GM21737 (cell line): ENCODE data around the gene EHBP1.
"Not testable (repeated sequence)": the region's sequence is repeated elsewhere in the genome, so short reads cannot be mapped to it uniquely, and the experiment has no call there.

ENCODE experiments used
- ATAC-seq: cut with Tn5 transposase; IDR thresholded peaks from one replicate; pipeline ENCODE4 v1.9.1; 2021; ENCODE audit warnings: mild to moderate bottlenecking, moderate library complexity; ENCODE audit not compliant: unreplicated experiment

Gene EHBP1

DNA sequence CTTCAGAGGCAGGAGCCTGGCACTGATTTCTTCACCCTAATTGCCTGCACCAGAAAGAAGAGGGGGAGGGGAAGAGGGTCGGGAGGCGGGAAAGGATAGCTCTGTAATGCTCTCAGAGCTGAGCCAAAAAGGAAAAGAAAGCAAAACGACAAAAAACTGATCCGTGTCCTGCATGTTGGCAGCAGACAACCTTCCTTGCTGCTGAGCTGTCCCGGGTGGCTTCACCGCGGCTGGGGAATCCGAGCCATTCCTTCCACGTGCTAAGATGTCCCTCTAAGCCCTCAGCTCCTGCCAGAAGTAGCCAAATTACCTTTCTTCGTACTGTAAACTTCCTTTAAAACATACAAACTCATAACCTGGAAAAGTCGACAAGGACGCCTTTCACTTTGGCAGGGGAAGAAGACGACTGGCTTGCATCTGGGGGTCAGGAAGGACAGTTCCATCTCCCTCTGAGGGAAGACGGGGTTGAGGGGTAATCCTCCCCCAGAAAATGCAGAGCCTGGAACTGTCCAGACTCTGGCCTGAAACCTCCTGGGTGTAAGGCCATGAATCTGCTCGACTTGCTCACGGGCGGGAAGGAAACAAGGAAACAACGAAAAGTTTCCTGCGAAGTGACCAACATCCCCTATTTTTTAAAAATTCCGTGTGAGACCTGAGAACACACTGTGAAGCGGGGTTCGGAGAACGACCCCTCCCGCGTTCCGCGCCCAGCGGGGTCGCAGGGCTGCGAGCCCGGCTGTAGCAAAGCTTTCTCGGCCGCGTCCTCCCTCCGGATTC lies 352.8 kb downstream of the EHBP1 start:
- ATAC-seq: no peak

DNA sequence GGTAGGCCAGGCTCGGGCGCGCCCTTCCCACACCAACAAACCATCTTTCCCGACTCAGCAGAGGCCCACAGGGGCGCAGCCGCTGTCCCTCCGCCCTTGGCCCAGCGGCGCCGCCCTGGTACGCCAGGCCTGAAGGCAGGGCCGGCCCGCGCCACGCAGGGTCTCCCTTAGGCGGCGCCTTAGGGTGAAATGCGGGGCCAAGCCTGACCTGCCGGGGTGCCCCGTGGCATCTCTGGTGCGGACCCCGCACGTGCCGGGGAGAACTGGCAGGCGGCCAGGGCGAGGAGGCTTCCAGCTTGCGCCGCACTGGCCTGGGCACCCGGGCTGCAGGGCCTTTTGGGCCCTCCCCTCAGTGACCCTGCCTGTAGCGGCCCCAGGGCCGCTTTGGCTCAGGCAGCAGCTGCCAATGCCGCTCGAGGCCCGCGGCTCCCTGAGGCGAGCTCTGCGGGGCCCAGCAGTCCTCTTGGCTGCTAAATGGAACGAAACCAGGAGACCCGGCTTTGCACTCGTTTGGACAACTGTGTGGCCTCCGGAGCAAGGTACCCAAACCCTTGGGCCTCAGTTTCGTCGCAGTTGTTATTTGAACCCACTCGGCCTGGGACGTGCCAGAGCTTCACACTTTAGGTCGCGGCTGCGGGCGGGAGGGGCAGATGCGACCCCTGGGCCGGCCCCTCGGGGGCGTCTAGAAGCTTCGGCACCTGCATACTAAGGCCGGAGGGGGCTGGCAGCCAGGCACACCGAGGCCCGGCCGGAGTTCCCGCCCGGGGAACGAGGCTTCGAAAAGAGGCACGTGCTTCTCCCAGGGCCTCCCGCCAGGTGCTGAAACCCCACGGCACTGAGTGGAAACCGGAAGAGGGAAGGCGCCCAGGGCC lies 353.6 kb downstream of the EHBP1 start:
- ATAC-seq: no peak

DNA sequence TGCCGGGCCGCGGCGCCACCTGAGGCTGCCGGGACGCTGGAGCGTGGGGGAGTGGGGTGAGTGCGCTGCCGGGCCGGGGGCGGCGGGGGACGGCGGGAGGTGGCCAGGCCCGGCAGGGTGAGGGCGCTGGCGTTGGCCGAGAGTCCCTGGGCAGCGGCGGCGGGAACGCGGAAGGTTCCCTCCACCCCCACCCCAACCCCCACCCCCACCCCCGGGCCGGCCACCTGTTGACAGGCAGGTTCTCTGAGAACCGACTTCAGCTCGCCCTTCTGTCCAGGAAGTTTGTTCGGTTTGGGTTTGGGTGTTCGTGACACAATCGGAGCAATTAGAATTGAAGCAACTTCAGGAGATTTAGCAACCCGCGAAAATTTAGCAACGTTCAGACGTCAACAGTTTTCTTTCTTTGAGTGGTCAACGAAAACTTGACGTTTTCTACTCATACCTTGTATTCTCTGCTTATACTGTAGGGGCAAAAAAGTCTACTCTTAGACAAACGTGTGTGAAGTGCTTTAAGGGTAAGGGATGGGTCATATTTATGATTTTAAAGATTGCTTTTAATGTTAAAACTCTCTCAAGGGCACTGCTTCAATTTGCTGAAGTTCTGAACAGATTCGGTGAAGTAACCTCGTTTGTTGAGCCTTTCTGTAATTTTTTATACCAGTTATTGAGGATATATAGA lies 354.4 kb downstream of the EHBP1 start:
- no peak for ATAC-seq

DNA sequence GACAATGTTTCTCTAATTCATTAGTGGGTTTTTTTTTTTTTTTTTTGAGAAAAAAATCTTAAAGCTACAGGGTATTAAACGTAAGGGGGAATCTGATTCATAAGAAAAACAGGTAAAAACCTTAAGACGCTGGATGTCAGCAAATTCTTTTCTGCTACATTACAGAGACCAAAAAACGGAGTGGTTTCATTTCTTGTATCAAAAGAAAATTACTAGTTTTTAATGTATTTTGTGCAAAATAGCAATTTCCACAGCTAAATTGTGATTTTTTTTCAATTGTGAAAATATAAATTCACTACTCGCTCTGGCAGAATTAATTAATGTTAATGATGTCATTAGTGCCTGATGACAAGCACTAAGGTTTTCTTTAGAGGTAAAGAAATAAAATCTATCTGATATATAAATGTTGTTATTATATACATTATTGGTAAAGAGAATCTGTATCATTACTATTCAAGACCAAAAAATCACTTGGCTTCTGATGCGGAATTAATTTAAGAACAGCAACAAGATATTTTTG lies 355.0 kb downstream of the EHBP1 start:
- ATAC-seq: no peak

DNA sequence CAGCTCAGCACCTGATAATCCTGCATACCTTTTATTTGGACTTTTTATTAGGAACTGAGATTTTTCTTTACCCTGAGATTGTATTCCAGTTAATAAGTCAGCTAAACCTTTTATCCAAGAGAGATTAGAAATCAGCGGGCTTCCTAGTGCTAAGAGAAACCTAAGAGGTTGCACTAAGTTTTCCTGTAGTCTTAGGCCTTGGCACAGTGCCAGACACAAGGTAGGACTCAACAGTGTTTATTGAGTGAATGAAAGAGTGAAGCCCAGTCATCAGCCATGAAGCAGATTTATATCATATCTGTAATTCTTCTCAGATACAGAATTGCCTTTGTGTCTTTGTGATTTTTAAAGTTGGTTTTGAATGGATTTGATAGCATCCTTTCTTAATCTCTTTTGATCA lies 358.7 kb downstream of the EHBP1 start:
- ATAC-seq: no peak

DNA sequence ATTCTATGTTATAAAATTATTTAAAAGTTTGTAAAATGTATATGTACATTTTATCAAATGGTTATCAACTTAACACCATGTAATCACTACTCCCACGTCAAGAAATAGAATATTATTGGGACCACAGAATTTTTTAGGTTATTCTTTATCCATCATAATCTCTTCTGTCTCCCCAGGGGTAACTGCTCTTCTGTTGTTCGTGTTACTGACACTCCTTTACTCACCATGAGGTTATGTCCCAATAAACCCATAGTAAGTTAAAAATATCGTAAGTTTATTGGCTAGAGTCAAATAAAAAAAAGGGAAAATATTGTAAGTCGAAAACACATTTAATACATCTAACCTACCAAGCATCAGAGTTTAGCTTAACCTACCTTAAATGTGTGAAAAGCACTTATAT lies 359.1 kb downstream of the EHBP1 start:
- no peak for ATAC-seq

DNA sequence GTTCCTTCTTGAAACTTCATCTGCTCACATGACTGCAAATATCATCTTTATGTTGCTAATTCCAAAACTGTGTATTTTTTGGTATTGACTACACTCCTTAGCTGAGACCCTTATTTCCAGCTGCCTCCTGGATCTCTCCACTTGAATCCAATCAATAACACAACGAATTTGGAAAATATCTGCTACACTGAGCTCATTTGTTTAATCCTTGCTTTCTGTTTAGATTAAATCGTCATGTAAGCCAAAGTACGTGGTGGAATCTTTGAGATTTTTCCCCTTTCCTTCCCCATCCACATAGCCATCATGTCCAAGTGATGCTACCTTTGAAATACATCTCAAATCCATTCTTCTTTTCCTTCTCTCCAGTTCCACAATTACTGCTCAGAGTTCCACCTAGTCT lies 360.8 kb downstream of the EHBP1 start:
- ATAC-seq: no peak

DNA sequence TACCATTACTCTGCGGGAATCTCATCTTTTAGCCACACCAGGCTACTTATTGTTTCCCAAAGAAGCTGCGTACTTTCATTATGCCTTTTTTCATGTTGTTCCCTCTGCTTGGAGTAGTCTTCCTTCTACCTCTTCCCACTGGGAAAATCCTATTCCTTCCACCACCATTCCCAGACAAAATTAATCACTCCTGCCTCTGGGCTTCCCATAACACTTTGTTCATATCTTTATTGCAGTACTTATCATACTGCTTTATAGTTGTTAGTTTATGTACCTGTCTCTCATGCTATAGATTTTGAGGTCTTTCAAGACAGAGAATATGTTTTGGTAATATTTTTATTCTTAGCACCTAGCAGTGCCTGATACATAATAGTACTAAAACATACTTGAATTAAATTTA lies 361.3 kb downstream of the EHBP1 start:
- ATAC-seq: no peak

DNA sequence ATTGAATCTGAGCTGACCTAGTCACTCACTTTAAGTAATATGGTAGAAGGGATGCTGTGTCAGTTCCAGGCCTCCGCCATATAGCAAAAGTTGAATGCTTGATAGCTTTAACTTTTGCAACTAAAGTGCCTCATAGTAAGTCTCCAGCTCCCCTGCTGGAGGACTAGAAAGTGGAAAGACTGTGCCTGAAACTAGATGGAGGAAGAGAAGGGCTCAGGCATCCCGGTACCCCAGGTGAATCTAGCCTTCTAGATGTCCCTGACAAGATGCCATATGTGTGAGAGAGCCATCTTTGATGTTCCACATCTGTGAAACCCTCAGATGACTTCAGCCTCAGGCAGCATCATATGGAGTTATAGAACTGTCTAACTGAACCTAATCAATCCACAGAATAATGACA lies 366.2 kb downstream of the EHBP1 start:
- no peak for ATAC-seq

DNA sequence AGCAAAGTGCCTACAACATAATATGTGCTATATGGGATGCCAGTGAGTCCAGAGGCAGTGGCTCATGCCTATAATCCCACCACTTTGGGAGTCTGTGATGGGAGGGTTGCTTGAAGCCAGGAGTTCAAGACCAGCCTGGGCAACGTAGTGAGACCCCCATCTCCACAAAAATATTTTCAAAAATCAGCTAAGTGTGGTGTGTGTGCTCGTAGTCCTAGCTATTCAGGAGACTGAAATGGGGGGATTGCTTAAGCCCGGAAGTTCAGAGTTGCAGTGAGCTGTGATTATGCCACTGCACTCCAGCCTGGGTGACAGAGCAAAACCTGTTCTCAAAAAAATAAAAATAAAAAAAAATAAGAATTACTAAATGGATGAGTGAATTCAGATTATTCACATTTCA lies 368.5 kb downstream of the EHBP1 start:
- no peak for ATAC-seq

DNA sequence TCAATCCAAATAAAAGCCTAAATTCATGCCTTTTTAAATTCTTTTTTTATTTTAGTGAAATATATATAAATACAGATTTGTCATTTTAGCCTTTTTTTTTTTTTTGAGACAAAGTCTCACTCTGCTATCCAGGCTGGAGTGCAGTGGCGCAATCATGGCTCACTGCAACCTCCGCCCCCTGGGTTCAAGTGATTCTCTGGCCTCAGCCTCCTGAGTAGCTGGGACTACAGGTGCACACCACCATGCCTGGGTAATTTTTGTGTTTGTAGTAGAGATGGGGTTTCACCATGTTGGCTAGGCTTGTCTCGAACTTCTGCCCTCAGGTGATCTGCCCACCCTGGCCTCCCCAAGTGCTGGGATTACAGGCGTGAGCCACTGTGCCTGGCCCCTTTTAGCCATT lies 368.9 kb downstream of the EHBP1 start:
- ATAC-seq: not testable (repeated sequence)

DNA sequence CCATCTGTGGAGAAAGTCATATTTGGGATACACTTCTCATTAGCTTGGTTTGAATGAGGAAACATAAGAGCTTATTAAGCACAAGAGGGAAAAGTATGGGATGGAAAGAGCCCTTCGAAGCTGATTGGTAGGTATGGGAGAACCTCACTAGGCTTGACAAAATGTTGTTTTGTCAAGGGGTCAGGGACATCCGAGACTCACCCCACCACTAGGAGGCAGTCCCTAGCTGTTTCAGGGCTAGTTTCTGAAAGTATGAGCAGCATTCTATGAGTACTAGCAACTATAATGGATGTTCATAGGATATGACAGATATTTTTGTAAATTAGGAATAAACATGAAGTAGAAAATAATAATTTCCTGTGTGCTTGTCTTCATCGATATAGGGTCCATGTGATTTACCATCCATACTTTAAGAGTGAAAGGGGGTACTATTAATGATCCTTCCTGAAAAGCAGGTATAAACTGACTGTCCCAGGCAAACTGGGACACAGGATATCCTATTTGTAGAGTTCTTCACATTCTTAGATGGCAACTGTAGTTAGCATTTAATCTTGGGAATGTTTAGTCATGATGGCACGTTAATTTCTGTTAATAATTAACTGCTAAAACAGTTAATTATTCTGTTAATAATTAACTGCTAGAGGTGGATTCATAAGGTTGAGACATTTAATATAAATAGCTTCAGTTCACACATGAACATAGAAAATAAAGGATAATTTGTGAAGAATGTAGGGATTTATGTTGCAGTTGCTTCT lies 373.5 kb downstream of the EHBP1 start:
- no peak for ATAC-seq

DNA sequence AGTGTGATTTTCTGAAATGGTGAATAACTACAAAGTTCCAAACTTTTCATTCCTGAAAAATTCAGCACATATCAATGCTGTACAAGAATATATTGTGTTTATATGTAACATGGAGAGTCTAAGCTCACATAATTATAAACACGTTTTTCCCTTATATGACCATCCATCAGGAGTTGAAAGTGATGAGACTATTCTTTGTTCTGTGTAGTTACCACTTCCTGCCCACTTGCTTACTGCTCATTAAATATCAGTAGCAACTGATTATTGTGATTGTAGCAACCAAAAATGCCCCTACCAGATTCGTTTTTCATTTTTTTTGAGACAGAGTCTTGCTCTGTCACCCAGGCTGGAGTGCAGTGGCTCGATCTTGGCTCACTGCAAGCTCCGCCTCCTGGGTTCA lies 375.9 kb downstream of the EHBP1 start:
- ATAC-seq: no peak

DNA sequence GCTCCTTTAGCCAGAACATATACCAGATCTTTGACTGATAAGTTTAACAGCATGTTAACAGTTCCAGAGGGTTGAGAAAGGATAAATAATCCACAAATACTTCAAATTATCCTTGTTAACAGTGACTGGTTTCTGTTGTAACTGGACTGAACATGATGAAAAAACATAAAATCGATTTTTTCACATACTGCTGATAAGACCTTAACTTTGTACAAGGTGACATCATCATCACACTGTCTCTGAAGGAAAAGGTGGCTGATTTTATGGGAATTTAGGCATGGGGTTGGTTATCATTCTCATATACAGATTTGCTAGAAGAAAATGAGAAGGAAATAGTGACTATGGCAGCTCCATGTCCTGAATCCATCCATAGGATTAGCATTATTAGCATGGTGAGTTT lies 381.2 kb downstream of the EHBP1 start:
- ATAC-seq: no peak

DNA sequence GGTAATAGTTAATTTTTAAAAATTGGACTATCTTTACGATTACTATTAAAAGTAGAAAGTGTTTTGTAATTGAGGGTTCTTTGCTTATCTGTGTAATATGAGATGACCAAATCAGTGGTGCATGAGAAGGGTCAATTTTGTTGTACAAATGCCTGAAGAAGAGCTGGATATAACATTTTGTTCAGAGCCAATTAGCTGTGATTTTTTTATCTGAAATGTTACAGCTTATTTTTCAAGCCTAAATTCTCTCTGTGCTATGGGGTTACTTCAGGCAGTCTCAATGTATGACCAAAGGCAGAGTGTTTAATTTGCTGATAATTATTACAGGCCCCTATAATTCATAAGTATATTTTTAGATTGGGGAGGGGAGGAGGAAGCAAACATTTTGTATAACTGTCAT lies 386.9 kb downstream of the EHBP1 start:
- ATAC-seq: no peak

DNA sequence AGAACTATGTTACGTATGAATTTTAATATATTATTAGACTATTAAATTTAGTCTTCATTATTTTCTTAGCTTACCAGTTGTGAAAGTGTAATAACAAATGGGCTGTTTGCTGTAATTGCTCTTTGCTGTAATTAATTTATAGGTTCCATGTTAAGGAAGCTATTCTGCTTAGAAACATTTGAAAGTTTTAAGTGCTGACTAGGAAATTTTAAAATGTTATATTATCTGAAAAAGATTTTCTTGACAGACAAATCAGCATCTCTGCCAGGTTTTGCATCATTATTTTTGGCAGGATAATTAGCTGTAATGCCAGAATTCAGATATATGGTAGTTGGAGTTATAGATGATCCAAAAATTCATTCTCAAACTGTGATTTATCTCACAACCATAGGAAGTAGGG lies 387.3 kb downstream of the EHBP1 start:
- ATAC-seq: no peak

DNA sequence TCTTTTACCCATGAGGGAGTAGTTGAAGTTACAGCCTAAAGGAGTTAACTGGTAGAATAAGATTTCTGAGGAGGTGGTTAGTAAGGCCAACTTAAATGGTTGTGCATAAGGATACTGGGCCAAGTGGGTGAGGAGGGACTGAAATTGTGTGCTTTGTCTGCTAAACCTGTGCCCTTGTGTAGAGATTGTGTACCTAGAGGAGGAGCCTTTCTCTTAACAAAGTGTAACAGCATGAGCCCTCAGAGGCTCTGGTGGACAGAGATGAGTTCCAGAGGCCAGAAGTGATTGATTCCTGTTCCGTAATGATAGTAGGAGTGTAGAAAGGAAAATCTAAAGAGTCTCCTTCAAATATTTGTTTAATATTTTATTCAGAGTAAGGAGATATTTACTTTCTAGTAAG lies 388.0 kb downstream of the EHBP1 start:
- ATAC-seq: no peak
